ENCODE measurements around the gene LRMDA. TPM values are rescaled to one million over a fixed set of nuclear protein-coding genes. Genes with fewer than 3 reads are reported as not detected.
A peak's percentile ranks its signal among the peaks of the same experiment; 100 is the strongest.

Gene LRMDA
- total and polyA plus RNA-seq, 2 of the 13 experiments (the other 11 are each of a cell fraction or from before 2014, with no cell fraction given): 13.4 to 22.0 TPM

GRCh38 chr10:75776738-75777504 is 345.5 kb downstream of the LRMDA start (continued):
- peak; percentile 93 for TF ChIP-seq ZGPAT (CRISPR knock-in tag; IDR thresholded peaks at IDR 0.05)
- TF ChIP-seq ZNF891 (CRISPR knock-in tag; IDR thresholded peaks at IDR 0.05): no peak
- no peak for TF ChIP-seq REL (CRISPR knock-in tag; conservative IDR thresholded peaks at IDR 0.05)
- TF ChIP-seq MEIS2 (CRISPR knock-in tag; IDR thresholded peaks at IDR 0.05): peak; percentile 93
- TF ChIP-seq, protein P1, sequence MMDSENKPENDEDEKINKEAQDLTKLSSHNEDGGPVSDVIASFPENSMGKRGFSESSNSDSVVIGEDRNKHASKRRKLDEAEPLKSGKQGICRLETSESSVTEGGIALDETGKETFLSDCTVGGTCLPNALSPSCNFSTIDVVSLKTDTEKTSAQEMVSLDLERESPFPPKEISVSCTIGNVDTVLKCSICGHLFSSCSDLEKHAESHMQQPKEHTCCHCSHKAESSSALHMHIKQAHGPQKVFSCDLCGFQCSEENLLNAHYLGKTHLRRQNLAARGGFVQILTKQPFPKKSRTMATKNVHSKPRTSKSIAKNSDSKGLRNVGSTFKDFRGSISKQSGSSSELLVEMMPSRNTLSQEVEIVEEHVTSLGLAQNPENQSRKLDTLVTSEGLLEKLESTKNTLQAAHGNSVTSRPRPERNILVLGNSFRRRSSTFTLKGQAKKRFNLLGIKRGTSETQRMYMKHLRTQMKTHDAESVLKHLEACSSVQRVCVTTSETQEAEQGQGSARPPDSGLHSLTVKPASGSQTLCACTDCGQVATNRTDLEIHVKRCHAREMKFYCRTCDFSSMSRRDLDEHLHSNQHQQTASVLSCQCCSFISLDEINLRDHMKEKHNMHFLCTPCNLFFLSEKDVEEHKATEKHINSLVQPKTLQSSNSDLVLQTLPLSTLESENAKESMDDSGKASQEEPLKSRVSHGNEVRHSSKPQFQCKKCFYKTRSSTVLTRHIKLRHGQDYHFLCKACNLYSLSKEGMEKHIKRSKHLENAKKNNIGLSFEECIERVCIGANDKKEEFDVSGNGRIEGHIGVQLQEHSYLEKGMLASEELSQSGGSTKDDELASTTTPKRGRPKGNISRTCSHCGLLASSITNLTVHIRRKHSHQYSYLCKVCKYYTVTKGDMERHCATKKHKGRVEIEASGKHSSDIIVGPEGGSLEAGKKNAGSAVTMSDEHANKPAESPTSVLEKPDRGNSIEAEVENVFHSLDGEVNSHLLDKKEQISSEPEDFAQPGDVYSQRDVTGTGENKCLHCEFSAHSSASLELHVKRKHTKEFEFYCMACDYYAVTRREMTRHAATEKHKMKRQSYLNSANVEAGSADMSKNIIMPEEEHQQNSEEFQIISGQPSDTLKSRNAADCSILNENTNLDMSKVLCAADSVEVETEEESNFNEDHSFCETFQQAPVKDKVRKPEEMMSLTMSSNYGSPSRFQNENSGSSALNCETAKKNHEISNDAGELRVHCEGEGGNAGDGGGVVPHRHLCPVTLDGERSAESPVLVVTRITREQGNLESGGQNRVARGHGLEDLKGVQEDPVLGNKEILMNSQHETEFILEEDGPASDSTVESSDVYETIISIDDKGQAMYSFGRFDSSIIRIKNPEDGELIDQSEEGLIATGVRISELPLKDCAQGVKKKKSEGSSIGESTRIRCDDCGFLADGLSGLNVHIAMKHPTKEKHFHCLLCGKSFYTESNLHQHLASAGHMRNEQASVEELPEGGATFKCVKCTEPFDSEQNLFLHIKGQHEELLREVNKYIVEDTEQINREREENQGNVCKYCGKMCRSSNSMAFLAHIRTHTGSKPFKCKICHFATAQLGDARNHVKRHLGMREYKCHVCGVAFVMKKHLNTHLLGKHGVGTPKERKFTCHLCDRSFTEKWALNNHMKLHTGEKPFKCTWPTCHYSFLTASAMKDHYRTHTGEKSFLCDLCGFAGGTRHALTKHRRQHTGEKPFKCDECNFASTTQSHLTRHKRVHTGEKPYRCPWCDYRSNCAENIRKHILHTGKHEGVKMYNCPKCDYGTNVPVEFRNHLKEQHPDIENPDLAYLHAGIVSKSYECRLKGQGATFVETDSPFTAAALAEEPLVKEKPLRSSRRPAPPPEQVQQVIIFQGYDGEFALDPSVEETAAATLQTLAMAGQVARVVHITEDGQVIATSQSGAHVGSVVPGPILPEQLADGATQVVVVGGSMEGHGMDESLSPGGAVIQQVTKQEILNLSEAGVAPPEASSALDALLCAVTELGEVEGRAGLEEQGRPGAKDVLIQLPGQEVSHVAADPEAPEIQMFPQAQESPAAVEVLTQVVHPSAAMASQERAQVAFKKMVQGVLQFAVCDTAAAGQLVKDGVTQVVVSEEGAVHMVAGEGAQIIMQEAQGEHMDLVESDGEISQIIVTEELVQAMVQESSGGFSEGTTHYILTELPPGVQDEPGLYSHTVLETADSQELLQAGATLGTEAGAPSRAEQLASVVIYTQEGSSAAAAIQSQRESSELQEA (CRISPR knock-in tag; IDR thresholded peaks at IDR 0.05; ENCODE audit: not compliant biosample characterization): no peak
- no peak for TF ChIP-seq ZSCAN9 (CRISPR knock-in tag; IDR thresholded peaks at IDR 0.05; ENCODE audit: borderline replicate concordance)
- TF ChIP-seq, protein P2, sequence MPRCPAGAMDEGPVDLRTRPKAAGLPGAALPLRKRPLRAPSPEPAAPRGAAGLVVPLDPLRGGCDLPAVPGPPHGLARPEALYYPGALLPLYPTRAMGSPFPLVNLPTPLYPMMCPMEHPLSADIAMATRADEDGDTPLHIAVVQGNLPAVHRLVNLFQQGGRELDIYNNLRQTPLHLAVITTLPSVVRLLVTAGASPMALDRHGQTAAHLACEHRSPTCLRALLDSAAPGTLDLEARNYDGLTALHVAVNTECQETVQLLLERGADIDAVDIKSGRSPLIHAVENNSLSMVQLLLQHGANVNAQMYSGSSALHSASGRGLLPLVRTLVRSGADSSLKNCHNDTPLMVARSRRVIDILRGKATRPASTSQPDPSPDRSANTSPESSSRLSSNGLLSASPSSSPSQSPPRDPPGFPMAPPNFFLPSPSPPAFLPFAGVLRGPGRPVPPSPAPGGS (CRISPR knock-in tag; IDR thresholded peaks at IDR 0.05): peak; percentile 31; the same call in 1 of the 2 replicates
- TF ChIP-seq HOXD1 (CRISPR knock-in tag; IDR thresholded peaks at IDR 0.05): peak; percentile 84
- peak; percentile 95 for TF ChIP-seq PITX1 (CRISPR knock-in tag; IDR thresholded peaks at IDR 0.05)
- peak; percentile 76; the same call in 1 of the 2 replicates for TF ChIP-seq IRF2 (CRISPR knock-in tag; IDR thresholded peaks at IDR 0.05)
- no peak for TF ChIP-seq SIN3A (IDR thresholded peaks at IDR 0.05; ENCODE audit: borderline replicate concordance, low read depth, low read length)
- no peak for TF ChIP-seq SATB2 (CRISPR knock-in tag; IDR thresholded peaks at IDR 0.05)
- TF ChIP-seq, protein P3, sequence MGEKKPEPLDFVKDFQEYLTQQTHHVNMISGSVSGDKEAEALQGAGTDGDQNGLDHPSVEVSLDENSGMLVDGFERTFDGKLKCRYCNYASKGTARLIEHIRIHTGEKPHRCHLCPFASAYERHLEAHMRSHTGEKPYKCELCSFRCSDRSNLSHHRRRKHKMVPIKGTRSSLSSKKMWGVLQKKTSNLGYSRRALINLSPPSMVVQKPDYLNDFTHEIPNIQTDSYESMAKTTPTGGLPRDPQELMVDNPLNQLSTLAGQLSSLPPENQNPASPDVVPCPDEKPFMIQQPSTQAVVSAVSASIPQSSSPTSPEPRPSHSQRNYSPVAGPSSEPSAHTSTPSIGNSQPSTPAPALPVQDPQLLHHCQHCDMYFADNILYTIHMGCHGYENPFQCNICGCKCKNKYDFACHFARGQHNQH (CRISPR knock-in tag; IDR thresholded peaks at IDR 0.05): peak; percentile 94
- TF ChIP-seq, protein P4, sequence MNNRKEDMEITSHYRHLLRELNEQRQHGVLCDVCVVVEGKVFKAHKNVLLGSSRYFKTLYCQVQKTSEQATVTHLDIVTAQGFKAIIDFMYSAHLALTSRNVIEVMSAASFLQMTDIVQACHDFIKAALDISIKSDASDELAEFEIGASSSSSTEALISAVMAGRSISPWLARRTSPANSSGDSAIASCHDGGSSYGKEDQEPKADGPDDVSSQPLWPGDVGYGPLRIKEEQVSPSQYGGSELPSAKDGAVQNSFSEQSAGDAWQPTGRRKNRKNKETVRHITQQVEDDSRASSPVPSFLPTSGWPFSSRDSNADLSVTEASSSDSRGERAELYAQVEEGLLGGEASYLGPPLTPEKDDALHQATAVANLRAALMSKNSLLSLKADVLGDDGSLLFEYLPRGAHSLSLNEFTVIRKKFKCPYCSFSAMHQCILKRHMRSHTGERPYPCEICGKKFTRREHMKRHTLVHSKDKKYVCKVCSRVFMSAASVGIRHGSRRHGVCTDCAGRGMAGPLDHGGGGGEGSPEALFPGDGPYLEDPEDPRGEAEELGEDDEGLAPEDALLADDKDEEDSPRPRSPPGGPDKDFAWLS (CRISPR knock-in tag; IDR thresholded peaks at IDR 0.05; ENCODE audit: borderline replicate concordance): no peak
- no peak for TF ChIP-seq NFE2 (CRISPR knock-in tag; IDR thresholded peaks at IDR 0.05)

All from HepG2 (cell line).